ENCODE data around the gene DLEC1.

DLEC1 gene

GRCh38 chr3:38108649-38109579 is 69.9 kb downstream of the DLEC1 start:
- DNase-seq (ENCODE audit: low spot score), result no peak

DNA sequence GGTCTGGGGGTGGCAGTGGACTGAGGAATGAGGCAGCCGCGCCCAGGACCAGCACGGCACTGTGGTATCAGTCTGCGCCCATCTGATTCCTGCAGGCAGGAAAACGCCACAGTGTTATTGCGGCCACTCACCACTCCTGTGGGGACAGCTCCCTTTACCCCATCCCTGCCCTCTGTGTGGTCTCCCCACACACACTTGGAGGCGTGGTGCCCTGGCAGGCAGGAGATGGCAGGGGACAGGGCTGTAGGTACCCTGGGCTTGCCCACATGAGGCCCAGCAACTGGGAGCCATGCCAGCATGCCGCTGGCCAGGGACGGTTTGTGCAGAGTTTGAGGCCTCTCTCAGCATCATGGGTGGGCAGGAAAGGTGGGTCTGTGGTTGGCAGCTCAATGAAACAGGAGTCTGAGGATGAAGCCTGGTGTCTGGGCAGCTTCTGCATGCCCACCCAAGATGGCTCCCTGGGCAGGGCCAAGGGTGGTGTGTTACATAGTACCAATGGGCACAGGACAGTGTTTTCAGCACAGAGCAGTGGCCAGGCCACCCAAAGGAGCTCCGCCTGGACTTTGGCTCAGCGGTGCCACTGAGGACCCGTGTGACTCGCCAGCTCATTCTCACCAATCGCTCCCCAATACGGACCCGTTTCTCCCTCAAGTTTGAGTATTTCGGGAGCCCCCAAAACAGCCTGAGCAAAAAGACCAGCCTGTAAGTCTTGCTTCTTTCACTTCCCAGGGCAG is 70.7 kb downstream of the DLEC1 start:
- DNase-seq (ENCODE audit: low spot score), result no peak

- DNase-seq (ENCODE audit: low spot score), result no peak
Observed at GRCh38 chr3:38110314-38111050, 71.5 kb downstream of the DLEC1 start.

GRCh38 chr3:38111201-38111600 is 72.2 kb downstream of the DLEC1 start:
- DNase-seq (ENCODE audit: low spot score), result no peak

- no peak for DNase-seq (ENCODE audit: low spot score)
Observed at GRCh38 chr3:38111696-38112377, 72.8 kb downstream of the DLEC1 start.

DNA sequence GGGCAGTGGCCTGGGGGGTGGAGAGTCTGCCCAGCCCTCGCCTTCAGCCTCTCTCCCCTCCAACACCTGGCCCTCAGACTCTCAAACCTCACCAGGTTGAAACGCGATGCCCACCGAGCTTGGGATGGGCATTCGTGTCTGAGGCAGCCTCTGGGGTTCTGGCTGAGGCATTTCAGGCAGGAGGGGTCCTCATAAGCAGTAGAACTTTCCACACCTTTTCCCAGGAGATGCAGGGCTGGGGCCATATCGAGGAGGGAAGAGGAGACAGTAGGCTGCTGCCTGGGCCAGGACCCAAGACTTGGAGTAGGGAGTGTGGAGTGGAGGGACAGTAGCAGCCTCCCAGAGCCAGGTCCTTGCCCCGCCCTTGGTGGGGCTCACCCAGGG is 73.4 kb downstream of the DLEC1 start:
- no peak for DNase-seq (ENCODE audit: low spot score)

- no peak for DNase-seq (ENCODE audit: low spot score)
Observed at GRCh38 chr3:38114052-38114874, 75.3 kb downstream of the DLEC1 start.

DNA sequence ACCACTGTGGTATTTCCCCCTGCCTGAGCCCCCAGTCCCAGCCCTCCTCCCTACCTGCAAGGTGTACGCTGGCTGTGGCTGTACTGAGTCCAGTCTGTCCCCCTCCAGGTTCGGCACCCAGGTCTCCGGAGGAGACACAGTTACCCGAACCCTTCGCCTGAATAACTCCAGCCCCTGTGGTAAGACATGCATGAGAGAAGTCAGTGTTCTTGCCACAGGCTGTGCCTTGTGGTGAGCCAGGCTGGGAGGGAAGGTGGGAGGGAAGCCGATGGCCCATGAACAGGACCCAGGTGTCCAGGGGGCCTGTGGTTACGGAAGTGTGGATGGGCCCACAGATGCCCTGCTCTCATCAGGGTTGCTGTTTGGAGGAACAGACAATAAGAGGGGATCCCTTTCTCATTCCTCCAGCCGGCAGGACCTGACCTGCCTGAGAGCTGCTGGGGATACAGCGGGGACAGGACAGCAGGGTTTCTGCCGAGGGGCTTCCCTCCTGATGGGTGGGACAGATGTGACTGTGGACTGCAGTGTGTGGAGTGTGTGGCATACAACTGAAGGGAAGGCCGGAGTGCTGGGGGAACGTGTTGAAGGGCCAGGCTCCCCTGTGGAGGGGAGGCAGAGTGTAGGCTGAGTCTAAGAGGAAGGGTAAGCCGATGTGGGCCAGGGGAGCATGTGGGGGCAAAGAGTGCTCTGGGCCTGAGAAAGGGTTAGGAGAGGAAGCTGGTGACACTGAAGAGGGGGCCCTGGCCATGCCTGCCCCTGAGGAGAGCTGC is 76.1 kb downstream of the DLEC1 start:
- DNase-seq (ENCODE audit: low spot score), result no peak

GRCh38 chr3:38115645-38116427 is 76.8 kb downstream of the DLEC1 start:
- DNase-seq (ENCODE audit: low spot score), result no peak

DNA sequence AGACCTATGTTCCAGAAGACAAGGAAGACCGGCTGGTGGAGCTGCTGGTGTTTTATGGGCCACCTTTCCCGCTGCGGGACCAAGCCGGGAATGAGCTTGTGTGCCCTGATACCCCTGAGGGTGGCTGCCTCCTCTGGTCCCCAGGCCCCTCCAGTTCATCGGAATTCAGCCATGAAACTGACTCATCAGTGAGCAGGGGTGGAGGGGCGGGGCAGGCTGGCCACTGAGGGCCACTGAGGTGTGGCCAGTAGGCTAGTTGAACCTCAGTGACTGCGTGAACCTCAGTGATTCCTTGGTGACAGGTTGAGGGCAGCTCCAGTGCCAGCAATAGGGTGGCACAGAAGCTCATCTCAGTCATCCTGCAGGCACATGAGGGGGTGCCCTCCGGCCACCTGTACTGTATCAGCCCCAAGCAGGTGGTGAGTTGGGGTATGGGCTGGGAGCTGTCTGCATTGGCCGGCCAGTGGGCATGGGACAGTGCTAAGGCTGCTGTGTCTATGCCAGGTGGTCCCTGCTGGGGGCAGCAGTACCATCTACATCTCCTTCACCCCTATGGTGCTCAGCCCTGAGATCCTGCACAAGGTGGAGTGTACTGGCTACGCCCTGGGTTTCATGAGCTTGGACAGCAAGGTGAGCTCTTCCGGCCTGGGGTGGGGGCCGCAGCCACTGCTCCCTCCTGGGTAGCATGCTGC is 77.6 kb downstream of the DLEC1 start:
- no peak for DNase-seq (ENCODE audit: low spot score)

- DNase-seq (ENCODE audit: low spot score), result no peak
Observed at GRCh38 chr3:38117163-38117716, 78.2 kb downstream of the DLEC1 start.

DNA sequence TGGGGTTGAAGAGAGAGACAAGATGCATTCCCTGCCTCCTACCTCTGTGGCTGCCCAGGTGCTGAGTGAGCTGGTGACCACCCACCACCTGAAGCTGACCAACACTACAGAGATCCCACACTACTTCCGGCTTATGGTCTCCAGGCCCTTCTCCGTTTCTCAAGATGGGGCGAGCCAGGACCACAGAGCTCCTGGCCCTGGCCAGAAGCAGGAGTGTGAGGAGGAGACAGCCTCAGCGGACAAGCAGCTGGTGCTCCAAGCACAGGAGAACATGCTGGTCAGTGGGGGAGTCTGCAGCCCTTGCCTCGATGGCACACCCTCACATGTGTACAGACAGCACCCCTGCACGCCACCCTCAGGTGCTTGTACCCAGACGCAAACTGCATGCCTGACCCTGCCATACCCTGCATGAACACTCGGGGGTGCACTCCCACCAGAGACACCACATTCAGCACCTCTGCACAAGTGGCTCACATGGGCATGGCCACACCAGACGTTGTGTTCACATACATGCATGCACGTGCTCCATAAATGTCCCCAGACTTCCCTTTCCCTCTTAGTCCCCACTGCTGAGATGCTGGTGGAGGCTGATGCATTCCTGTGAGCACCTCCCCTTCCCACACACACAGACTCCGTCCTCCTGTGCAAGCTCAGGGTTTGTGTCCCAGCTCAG is 78.9 kb downstream of the DLEC1 start:
- DNase-seq (ENCODE audit: low spot score), result peak; percentile 81

- DNase-seq (ENCODE audit: low spot score), result no peak
Observed at GRCh38 chr3:38118421-38119247, 79.6 kb downstream of the DLEC1 start.

DNA sequence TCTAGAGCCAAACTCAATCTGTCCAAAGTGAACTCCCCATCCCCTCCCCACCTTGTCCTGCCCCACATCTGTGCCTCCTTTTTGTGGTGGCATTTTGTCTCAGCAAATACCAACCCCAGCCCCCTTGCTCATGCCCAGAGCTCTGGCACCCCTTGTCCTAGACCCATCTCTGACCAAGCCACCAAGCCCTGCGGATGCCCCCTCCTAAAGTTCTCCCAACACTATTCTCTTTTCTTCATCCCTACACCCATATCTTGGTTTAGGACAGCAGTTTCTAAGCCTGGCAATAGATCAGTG is 80.2 kb downstream of the DLEC1 start:
- no peak for DNase-seq (ENCODE audit: low spot score)

DNA sequence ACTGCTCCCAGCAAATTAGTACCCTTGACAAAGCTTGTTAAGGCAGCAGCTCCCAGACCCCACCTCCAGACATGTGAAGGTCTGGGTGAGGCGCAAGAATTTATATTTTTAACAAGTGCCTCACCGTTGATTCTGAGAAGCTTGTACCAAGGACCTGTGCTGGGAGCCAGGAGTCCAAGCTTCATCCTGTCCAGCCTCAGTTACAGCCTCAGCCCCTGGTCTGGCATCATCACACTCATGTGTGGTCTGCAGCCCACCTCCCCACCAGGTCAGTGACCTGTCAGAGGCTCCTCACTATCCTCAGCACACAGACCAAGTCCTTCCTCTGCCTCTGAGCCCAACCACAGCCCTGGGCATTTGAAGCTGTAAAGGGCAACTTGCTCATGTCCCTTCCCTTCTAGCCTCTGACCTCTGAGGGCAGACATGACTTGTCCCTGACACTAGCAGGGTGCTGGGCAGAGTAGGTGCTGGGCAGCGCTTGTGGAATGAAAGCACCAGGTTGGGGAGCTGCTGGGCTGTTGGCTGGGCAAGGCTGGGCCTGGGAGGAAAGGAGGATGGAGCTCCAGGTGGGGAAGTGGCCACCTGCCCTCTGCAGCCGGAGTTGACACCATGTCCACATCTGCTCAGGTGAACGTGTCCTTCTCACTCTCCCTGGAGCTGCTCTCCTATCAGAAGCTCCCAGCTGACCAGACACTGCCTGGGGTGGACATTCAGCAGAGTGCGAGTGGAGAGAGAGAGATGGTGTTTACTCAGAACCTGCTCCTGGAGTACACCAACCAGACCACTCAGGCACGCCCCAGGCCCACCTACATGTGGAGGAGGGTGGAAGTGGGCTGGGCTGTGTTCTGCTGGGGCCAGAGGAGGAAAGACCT is 81.0 kb downstream of the DLEC1 start:
- no peak for DNase-seq (ENCODE audit: low spot score)

All from AG08395 (cell line).